Activated naive CD8-positive, alpha-beta T cell treated with anti-CD3 and anti-CD28 coated beads for 36 hours (primary cell): Measurements from ENCODE around the gene PRUNE2. TPM values are rescaled to one million over a fixed set of nuclear protein-coding genes. Genes with fewer than 3 reads are reported as not detected.
"Not testable (repeated sequence)": the region's sequence is repeated elsewhere in the genome, so short reads cannot be mapped to it uniquely, and the experiment has no call there.

Experiments used
- DNase-seq: peaks from one replicate; pipeline ENCODE4 v3.0.0; 2021
- H3K27ac Mint-ChIP-seq: one replicate; pipeline ENCODE4 v1.8.0; 2022; ENCODE audit warnings: mild to moderate bottlenecking, moderate library complexity, mixed read lengths
- H3K27me3 Mint-ChIP-seq: one replicate; pipeline ENCODE4 v1.8.0; 2022; ENCODE audit warnings: mild to moderate bottlenecking, mixed read lengths
- H3K36me3 Mint-ChIP-seq: one replicate; pipeline ENCODE4 v1.8.0; 2021; ENCODE audit warnings: mild to moderate bottlenecking, mixed read lengths
- H3K4me1 Mint-ChIP-seq: one replicate; pipeline ENCODE4 v1.8.0; 2021; ENCODE audit warnings: mixed read lengths
- H3K4me3 Mint-ChIP-seq: one replicate; pipeline ENCODE4 v1.8.0; 2022; ENCODE audit warnings: mild to moderate bottlenecking, moderate library complexity, mixed read lengths
- H3K9me3 Mint-ChIP-seq: one replicate; pipeline ENCODE4 v1.8.0; 2022; ENCODE audit warnings: mixed read lengths
- total RNA-seq, 2 experiments: library from RNA; stranded (reverse); gene quantifications; one replicate each; pipeline ENCODE4 v1.2.3, GENCODE V29; 2021

Gene PRUNE2
- total RNA-seq, 2 experiments from 2014 or later = 0.35 TPM; not detected in 1

GRCh38 chr9:76863832-76864231 lies 42.1 kb downstream of the PRUNE2 start:
- peaks cover 2% of the 10 kb centered on the region for H3K4me1 Mint-ChIP-seq
- no peaks in the 10 kb centered on the region for H3K9me3 Mint-ChIP-seq
- no peak for DNase-seq
- peaks cover 19% of the 10 kb centered on the region for H3K27me3 Mint-ChIP-seq
- no peaks in the 10 kb centered on the region for H3K36me3 Mint-ChIP-seq
- H3K27ac Mint-ChIP-seq = no peak overlapping the region
- no peak overlapping the region for H3K4me3 Mint-ChIP-seq

- Mint-ChIP-seq H3K27me3 (no peaks in the 10 kb centered on the region), H3K36me3 (no peaks in the 10 kb centered on the region), H3K9me3 (no peaks in the 10 kb centered on the region), H3K27ac (no peak overlapping the region), H3K4me1 (no peaks in the 10 kb centered on the region), H3K4me3 (no peak overlapping the region)
- DNase-seq = no peak
These were observed 46.1 kb downstream of the PRUNE2 start for GRCh38 chr9:76859860-76860259.

GRCh38 chr9:76858248-76858647 lies 47.7 kb downstream of the PRUNE2 start:
- H3K27me3 Mint-ChIP-seq, DNase-seq, H3K36me3 Mint-ChIP-seq, H3K4me1 Mint-ChIP-seq, H3K9me3 Mint-ChIP-seq, H3K27ac Mint-ChIP-seq, H3K4me3 Mint-ChIP-seq: not testable (repeated sequence)

- Mint-ChIP-seq H3K4me1 (no peaks in the 10 kb centered on the region), H3K9me3 (no peaks in the 10 kb centered on the region), H3K27ac (no peak overlapping the region), H3K27me3 (peaks cover 5% of the 10 kb centered on the region), H3K4me3 (no peak overlapping the region), H3K36me3 (no peaks in the 10 kb centered on the region)
- no peak for DNase-seq
These were observed 49.9 kb downstream of the PRUNE2 start for GRCh38 chr9:76856016-76856415.

- no peaks in the 10 kb centered on the region for H3K4me1 Mint-ChIP-seq
- no peak for DNase-seq
- no peaks in the 10 kb centered on the region for H3K9me3 Mint-ChIP-seq
- H3K4me3 Mint-ChIP-seq = no peak overlapping the region
- no peak overlapping the region for H3K27ac Mint-ChIP-seq
- H3K36me3 Mint-ChIP-seq = no peaks in the 10 kb centered on the region
- peaks cover 9% of the 10 kb centered on the region for H3K27me3 Mint-ChIP-seq
These were observed 50.9 kb downstream of the PRUNE2 start for GRCh38 chr9:76855015-76855414.

- no peaks in the 10 kb centered on the region for H3K36me3 Mint-ChIP-seq
- no peaks in the 10 kb centered on the region for H3K4me1 Mint-ChIP-seq
- H3K27ac Mint-ChIP-seq = no peak overlapping the region
- H3K4me3 Mint-ChIP-seq = no peak overlapping the region
- H3K9me3 Mint-ChIP-seq = no peaks in the 10 kb centered on the region
- peaks cover 9% of the 10 kb centered on the region for H3K27me3 Mint-ChIP-seq
- no peak for DNase-seq
These were observed 53.9 kb downstream of the PRUNE2 start for GRCh38 chr9:76852026-76852425.

- Mint-ChIP-seq H3K36me3 (no peaks in the 10 kb centered on the region), H3K9me3 (no peaks in the 10 kb centered on the region), H3K4me1 (no peaks in the 10 kb centered on the region), H3K27me3 (peaks cover 9% of the 10 kb centered on the region), H3K27ac (no peak overlapping the region), H3K4me3 (no peak overlapping the region)
- DNase-seq = no peak
These were observed 59.6 kb downstream of the PRUNE2 start for GRCh38 chr9:76846297-76846696.

GRCh38 chr9:76845254-76845653 lies 60.7 kb downstream of the PRUNE2 start:
- Mint-ChIP-seq H3K9me3 (no peaks in the 10 kb centered on the region), H3K4me3 (no peak overlapping the region), H3K4me1 (no peaks in the 10 kb centered on the region), H3K36me3 (no peaks in the 10 kb centered on the region), H3K27ac (no peak overlapping the region), H3K27me3 (peaks cover 6% of the 10 kb centered on the region)
- DNase-seq = no peak

- H3K36me3 Mint-ChIP-seq = no peaks in the 10 kb centered on the region
- H3K9me3 Mint-ChIP-seq = no peaks in the 10 kb centered on the region
- H3K4me3 Mint-ChIP-seq = no peak overlapping the region
- DNase-seq = no peak
- H3K4me1 Mint-ChIP-seq = no peaks in the 10 kb centered on the region
- peaks cover 4% of the 10 kb centered on the region for H3K27me3 Mint-ChIP-seq
- no peak overlapping the region for H3K27ac Mint-ChIP-seq
These were observed 70.2 kb downstream of the PRUNE2 start for GRCh38 chr9:76835571-76836283.

- Mint-ChIP-seq H3K9me3 (peaks cover 3% of the 10 kb centered on the region), H3K36me3 (no peaks in the 10 kb centered on the region), H3K4me1 (no peaks in the 10 kb centered on the region), H3K27ac (no peak overlapping the region), H3K4me3 (no peak overlapping the region), H3K27me3 (peaks cover 25% of the 10 kb centered on the region)
- DNase-seq = no peak
These were observed 77.5 kb downstream of the PRUNE2 start for GRCh38 chr9:76828447-76828846.

GRCh38 chr9:76827296-76828080 lies 78.4 kb downstream of the PRUNE2 start:
- H3K9me3 Mint-ChIP-seq = peaks cover 3% of the 10 kb centered on the region
- peaks cover 25% of the 10 kb centered on the region for H3K27me3 Mint-ChIP-seq
- H3K4me3 Mint-ChIP-seq = no peak overlapping the region

GRCh38 chr9:76820431-76820830 lies 85.5 kb downstream of the PRUNE2 start:
- Mint-ChIP-seq H3K27me3 (peaks cover 9% of the 10 kb centered on the region), H3K9me3 (no peaks in the 10 kb centered on the region), H3K36me3 (no peaks in the 10 kb centered on the region), H3K4me3 (no peak overlapping the region), H3K4me1 (no peaks in the 10 kb centered on the region), H3K27ac (no peak overlapping the region)
- DNase-seq = no peak

More at GRCh38 chr9:76827296-76828080, 78.4 kb downstream of the PRUNE2 start:
- H3K27ac Mint-ChIP-seq = no peak overlapping the region
- no peak for DNase-seq
- no peaks in the 10 kb centered on the region for H3K4me1 Mint-ChIP-seq
- no peaks in the 10 kb centered on the region for H3K36me3 Mint-ChIP-seq

GRCh38 chr9:76818271-76818670 lies 87.6 kb downstream of the PRUNE2 start:
- Mint-ChIP-seq H3K4me3 (no peak overlapping the region), H3K27me3 (peaks cover 10% of the 10 kb centered on the region), H3K36me3 (no peaks in the 10 kb centered on the region), H3K4me1 (no peaks in the 10 kb centered on the region), H3K27ac (no peak overlapping the region), H3K9me3 (no peaks in the 10 kb centered on the region)
- no peak for DNase-seq

GRCh38 chr9:76817489-76817888 lies 88.4 kb downstream of the PRUNE2 start:
- Mint-ChIP-seq H3K4me1 (no peaks in the 10 kb centered on the region), H3K27me3 (peaks cover 10% of the 10 kb centered on the region), H3K36me3 (no peaks in the 10 kb centered on the region), H3K9me3 (no peaks in the 10 kb centered on the region), H3K27ac (no peak overlapping the region), H3K4me3 (no peak overlapping the region)
- DNase-seq = no peak

- no peak overlapping the region for H3K27ac Mint-ChIP-seq
- H3K36me3 Mint-ChIP-seq = no peaks in the 10 kb centered on the region
- peaks cover 14% of the 10 kb centered on the region for H3K27me3 Mint-ChIP-seq
- no peak for DNase-seq
- H3K4me1 Mint-ChIP-seq = no peaks in the 10 kb centered on the region
- H3K4me3 Mint-ChIP-seq = no peak overlapping the region
- H3K9me3 Mint-ChIP-seq = no peaks in the 10 kb centered on the region
These were observed 93.3 kb downstream of the PRUNE2 start for GRCh38 chr9:76812591-76812990.
